ENCODE data around the gene CD72.
"Not testable (repeated sequence)": the region's sequence is repeated elsewhere in the genome, so short reads cannot be mapped to it uniquely, and the experiment has no call there.

Gene CD72

GRCh38 chr9:35628389-35628991 lies 10.3 kb upstream of the CD72 start:
- DNase-seq, result no peak
- in situ Hi-C loops (cut with HindIII; ENCODE audit: low pct_ligation_motif_present, low pct_unique_long_range_greater_than_20kb, low sequenced_read_pairs), result no loop called here

- no peak for DNase-seq
- in situ Hi-C loops (cut with HindIII; ENCODE audit: low pct_ligation_motif_present, low pct_unique_long_range_greater_than_20kb, low sequenced_read_pairs), result no loop called here
These were observed 9.4 kb upstream of the CD72 start for GRCh38 chr9:35627575-35627974.

DNA sequence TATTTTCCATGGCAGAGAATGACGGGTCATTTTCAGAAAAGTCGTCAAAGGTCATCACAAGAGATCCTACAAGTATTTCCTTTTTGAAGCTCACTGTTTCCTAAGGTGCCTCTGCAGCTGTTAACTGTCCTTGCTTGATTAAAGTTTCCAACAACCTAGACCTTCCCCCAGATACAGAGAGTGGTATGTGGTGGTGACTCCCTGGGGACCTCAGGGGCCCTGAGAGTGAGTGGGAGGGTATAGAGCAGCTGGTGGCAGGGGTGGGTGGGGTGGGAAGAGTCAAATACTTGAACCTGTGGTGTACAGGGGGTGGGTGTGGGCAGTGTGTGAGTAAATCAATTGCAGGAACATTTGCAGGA lies 1.6 kb upstream of the CD72 start:
- DNase-seq, result no peak
- in situ Hi-C loops (cut with HindIII; ENCODE audit: low pct_ligation_motif_present, low pct_unique_long_range_greater_than_20kb, low sequenced_read_pairs), result no loop called here

- in situ Hi-C loops (cut with HindIII; ENCODE audit: low pct_ligation_motif_present, low pct_unique_long_range_greater_than_20kb, low sequenced_read_pairs), result no loop called here
- no peak for DNase-seq
These were observed 914 bp upstream of the CD72 start for GRCh38 chr9:35618854-35619799.

DNA sequence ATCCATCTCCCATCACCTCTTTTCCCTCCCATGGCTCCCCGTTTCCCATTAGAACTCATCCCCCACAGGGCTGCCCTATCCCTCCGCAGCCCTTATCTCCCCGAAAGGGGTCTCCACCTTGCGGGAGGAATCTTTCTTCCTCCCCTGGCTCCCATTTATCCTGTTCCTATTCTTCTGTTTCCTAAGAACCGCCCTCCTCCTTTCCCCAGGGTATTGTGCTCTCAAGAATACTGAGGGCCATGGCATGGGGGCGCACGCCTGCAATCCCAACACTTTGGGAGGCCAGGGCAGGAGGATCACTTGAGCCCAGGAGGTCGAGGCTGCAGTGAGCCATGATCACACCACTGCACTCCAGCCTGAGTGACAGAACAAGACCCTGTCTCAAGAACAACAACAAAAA lies 665 bp downstream of the CD72 start:
- DNase-seq, result no peak
- in situ Hi-C loops (cut with HindIII; ENCODE audit: low pct_ligation_motif_present, low pct_unique_long_range_greater_than_20kb, low sequenced_read_pairs), result no loop called here

GRCh38 chr9:35616681-35617459 lies 1.3 kb downstream of the CD72 start:
- peak; percentile 40 for DNase-seq
- in situ Hi-C loops (cut with HindIII; ENCODE audit: low pct_ligation_motif_present, low pct_unique_long_range_greater_than_20kb, low sequenced_read_pairs), result no loop called here

GRCh38 chr9:35615981-35616680 lies 2.1 kb downstream of the CD72 start:
- DNase-seq, result no peak
- in situ Hi-C loops (cut with HindIII; ENCODE audit: low pct_ligation_motif_present, low pct_unique_long_range_greater_than_20kb, low sequenced_read_pairs), result no loop called here

GRCh38 chr9:35612843-35613242 lies 5.4 kb downstream of the CD72 start:
- in situ Hi-C loops (cut with HindIII; ENCODE audit: low pct_ligation_motif_present, low pct_unique_long_range_greater_than_20kb, low sequenced_read_pairs), result no loop called here
- no peak for DNase-seq

- in situ Hi-C loops (cut with HindIII; ENCODE audit: low pct_ligation_motif_present, low pct_unique_long_range_greater_than_20kb, low sequenced_read_pairs); DNase-seq: not testable (repeated sequence)
These were observed 6.1 kb downstream of the CD72 start for GRCh38 chr9:35612066-35612465.

- DNase-seq, result peak; percentile 40
- in situ Hi-C loops (cut with HindIII; ENCODE audit: low pct_ligation_motif_present, low pct_unique_long_range_greater_than_20kb, low sequenced_read_pairs), result no loop called here
These were observed 6.9 kb downstream of the CD72 start for GRCh38 chr9:35611230-35611797.

- in situ Hi-C loops (cut with HindIII; ENCODE audit: low pct_ligation_motif_present, low pct_unique_long_range_greater_than_20kb, low sequenced_read_pairs), result no loop called here
- no peak for DNase-seq
These were observed 8.4 kb downstream of the CD72 start for GRCh38 chr9:35609820-35610163.

GRCh38 chr9:35609001-35609819 lies 9.0 kb downstream of the CD72 start:
- no peak for DNase-seq
- in situ Hi-C loops (cut with HindIII; ENCODE audit: low pct_ligation_motif_present, low pct_unique_long_range_greater_than_20kb, low sequenced_read_pairs), result no loop called here

GRCh38 chr9:35608221-35608620 lies 10.0 kb downstream of the CD72 start:
- no peak for DNase-seq
- in situ Hi-C loops (cut with HindIII; ENCODE audit: low pct_ligation_motif_present, low pct_unique_long_range_greater_than_20kb, low sequenced_read_pairs), result no loop called here

DNA sequence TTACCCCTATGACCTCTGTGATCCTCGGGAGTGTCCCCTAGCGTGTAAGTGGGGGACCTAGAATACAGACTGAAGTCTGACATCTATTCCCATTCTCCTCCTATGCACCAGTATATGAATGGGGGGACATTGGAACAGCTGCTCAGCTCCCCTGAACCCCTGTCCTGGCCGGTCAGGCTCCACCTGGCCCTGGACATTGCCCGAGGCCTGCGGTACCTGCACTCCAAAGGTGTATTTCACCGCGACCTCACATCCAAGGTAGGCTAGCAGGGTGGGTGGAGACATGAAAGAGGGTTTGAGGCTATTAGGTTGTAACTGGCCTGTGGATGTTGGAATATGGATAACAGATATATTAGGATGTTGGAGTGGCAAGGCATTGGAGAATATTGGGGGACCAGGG lies 11.5 kb downstream of the CD72 start:
- no peak for DNase-seq
- in situ Hi-C loops (cut with HindIII; ENCODE audit: low pct_ligation_motif_present, low pct_unique_long_range_greater_than_20kb, low sequenced_read_pairs), result no loop called here

GRCh38 chr9:35606138-35606504 lies 12.1 kb downstream of the CD72 start:
- DNase-seq, result peak; percentile 2
- in situ Hi-C loops (cut with HindIII; ENCODE audit: low pct_ligation_motif_present, low pct_unique_long_range_greater_than_20kb, low sequenced_read_pairs), result no loop called here

- in situ Hi-C loops (cut with HindIII; ENCODE audit: low pct_ligation_motif_present, low pct_unique_long_range_greater_than_20kb, low sequenced_read_pairs), result no loop called here
- DNase-seq, result peak; percentile 3
These were observed 12.7 kb downstream of the CD72 start for GRCh38 chr9:35605351-35606137.

Data from ACHN (cell line).